ENCODE measurements around the gene DOCK1.

The DOCK1 gene

GRCh38 chr10:127402596-127403409 lies 497.6 kb downstream of the DOCK1 start:
- H3K4me1 ChIP-seq (ENCODE audit: control insufficient read depth in 1 of 2, insufficient read depth in 1 of 2, low read depth in 1 of 2, low read length in 1 of 2) = peaks cover 8 to 10% of the 10 kb centered on the region in 2 experiments

GRCh38 chr10:127405221-127405620 lies 500.0 kb downstream of the DOCK1 start:
- H3K4me3 ChIP-seq (ENCODE audit: low read depth in 1 of 2, low read length in 1 of 2) = no peak overlapping the region
- H3K27me3 ChIP-seq = no peaks in the 10 kb centered on the region
- no peak overlapping the region for H3K27ac ChIP-seq
- no peaks in the 10 kb centered on the region for H3K36me3 ChIP-seq
- no peaks in the 10 kb centered on the region for H3K9me3 ChIP-seq
- H3K4me1 ChIP-seq (ENCODE audit: control insufficient read depth in 1 of 2, insufficient read depth in 1 of 2, low read depth in 1 of 2, low read length in 1 of 2) = peaks cover 9 to 13% of the 10 kb centered on the region in 2 experiments
- no peak for TF ChIP-seq CTCF (IDR thresholded peaks at IDR 0.05)

More at GRCh38 chr10:127402596-127403409, 497.6 kb downstream of the DOCK1 start:
- no peaks in the 10 kb centered on the region for H3K36me3 ChIP-seq
- no peak for TF ChIP-seq CTCF (IDR thresholded peaks at IDR 0.05)
- no peak overlapping the region for H3K27ac ChIP-seq
- no peaks in the 10 kb centered on the region for H3K9me3 ChIP-seq
- H3K4me3 ChIP-seq (ENCODE audit: low read depth in 1 of 2, low read length in 1 of 2) = no peak overlapping the region
- H3K27me3 ChIP-seq = no peaks in the 10 kb centered on the region

GRCh38 chr10:127406018-127406550 lies 500.9 kb downstream of the DOCK1 start:
- Histone ChIP-seq H3K9me3 (no peaks in the 10 kb centered on the region), H3K4me3 (ENCODE audit: low read depth in 1 of 2, low read length in 1 of 2) (no peak overlapping the region), H3K27ac (no peak overlapping the region), H3K36me3 (no peaks in the 10 kb centered on the region), H3K4me1 (ENCODE audit: control insufficient read depth in 1 of 2, insufficient read depth in 1 of 2, low read depth in 1 of 2, low read length in 1 of 2) (peaks cover 17 to 21% of the 10 kb centered on the region in 2 experiments), H3K27me3 (no peaks in the 10 kb centered on the region)
- no peak for TF ChIP-seq CTCF (IDR thresholded peaks at IDR 0.05)

GRCh38 chr10:127407551-127407950 lies 502.3 kb downstream of the DOCK1 start:
- no peak for TF ChIP-seq CTCF (IDR thresholded peaks at IDR 0.05)
- H3K4me1 ChIP-seq (ENCODE audit: control insufficient read depth in 1 of 2, insufficient read depth in 1 of 2, low read depth in 1 of 2, low read length in 1 of 2) = peaks cover 18 to 24% of the 10 kb centered on the region in 2 experiments
- no peaks in the 10 kb centered on the region for H3K9me3 ChIP-seq
- no peaks in the 10 kb centered on the region for H3K36me3 ChIP-seq
- no peak overlapping the region for H3K4me3 ChIP-seq (ENCODE audit: low read depth in 1 of 2, low read length in 1 of 2)
- no peak overlapping the region for H3K27ac ChIP-seq
- no peaks in the 10 kb centered on the region for H3K27me3 ChIP-seq

GRCh38 chr10:127408112-127408710 lies 503.0 kb downstream of the DOCK1 start:
- Histone ChIP-seq H3K27me3 (no peaks in the 10 kb centered on the region), H3K4me1 (ENCODE audit: control insufficient read depth in 1 of 2, insufficient read depth in 1 of 2, low read depth in 1 of 2, low read length in 1 of 2) (peaks cover 18 to 24% of the 10 kb centered on the region in 2 experiments), H3K4me3 (ENCODE audit: low read depth in 1 of 2, low read length in 1 of 2) (no peak overlapping the region), H3K36me3 (no peaks in the 10 kb centered on the region), H3K9me3 (no peaks in the 10 kb centered on the region), H3K27ac (no peak overlapping the region)
- no peak for TF ChIP-seq CTCF (IDR thresholded peaks at IDR 0.05)
